GM21528 (cell line): Measurements from ENCODE around the gene FAM227A.
"Not testable (repeated sequence)": the region's sequence is repeated elsewhere in the genome, so short reads cannot be mapped to it uniquely, and the experiment has no call there.

ENCODE experiments used
- ATAC-seq: cut with Tn5 transposase; IDR thresholded peaks from one replicate; pipeline ENCODE4 v1.9.1; 2021; ENCODE audit warnings: mild to moderate bottlenecking, moderate library complexity; ENCODE audit not compliant: unreplicated experiment, low FRiP score

Gene FAM227A

GRCh38 chr22:38613588-38613987 lies 42.6 kb downstream of the FAM227A start:
- no peak for ATAC-seq

- no peak for ATAC-seq
These were observed 43.8 kb downstream of the FAM227A start for GRCh38 chr22:38612217-38613006.

GRCh38 chr22:38611559-38611958 lies 44.6 kb downstream of the FAM227A start:
- no peak for ATAC-seq

DNA sequence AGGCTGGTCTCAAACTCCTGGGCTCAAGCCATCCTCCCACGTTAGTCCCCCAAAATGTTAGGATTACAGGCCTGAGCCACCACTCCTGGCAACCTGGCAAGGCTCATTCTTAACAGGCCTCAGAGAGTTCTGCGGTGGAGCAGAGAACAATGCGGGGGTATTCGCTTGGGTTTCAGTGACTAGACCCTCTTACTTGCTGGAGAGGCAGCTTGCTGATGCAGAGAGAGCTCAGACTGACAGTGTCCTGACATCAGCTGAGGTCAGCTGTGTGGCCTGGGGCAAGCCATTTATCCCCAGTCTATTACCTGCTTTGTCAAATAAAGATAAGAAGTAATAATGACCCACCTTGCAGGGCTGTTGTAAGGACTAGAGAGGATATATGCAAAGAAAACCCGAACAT lies 46.0 kb downstream of the FAM227A start:
- ATAC-seq = no peak

GRCh38 chr22:38608992-38609750 lies 47.0 kb downstream of the FAM227A start:
- no peak for ATAC-seq

DNA sequence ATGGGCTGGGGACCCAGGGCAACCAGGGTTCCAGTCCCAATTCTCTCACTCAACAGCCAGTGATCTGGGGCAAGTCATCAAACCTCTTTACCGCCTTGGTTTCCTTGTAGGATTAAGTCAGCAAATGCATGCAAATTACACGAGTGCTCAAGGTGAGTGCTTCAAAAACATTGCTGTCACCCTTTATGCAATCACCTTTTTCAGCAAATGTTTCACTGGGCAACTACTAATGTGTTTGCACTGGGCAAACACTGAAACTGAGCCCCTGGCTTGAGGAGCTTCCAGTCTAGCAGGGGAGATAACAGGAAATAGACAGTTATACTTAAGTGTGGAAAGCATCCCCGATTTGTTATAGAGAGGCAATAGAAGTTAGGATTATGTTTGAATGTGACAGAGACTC lies 48.5 kb downstream of the FAM227A start:
- ATAC-seq = no peak

DNA sequence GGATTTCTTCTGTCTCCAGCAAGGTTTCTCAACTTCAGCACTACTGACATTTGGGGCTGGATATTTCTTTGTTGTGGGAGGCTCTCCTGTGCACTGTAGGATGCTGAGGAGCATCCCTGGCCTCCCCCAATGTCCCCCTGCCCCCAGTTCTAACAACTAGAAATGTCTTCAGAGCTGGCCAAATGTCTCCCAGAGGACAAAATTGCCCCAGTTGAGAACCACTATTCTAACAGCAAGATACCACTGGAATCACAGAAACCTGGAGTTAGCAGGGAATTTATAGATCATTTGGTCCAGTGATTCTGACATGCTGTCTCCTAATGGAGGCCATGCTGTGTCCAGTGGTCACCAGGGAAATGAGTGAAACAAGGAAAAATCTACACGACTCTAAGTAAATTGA lies 54.0 kb downstream of the FAM227A start:
- ATAC-seq = no peak

- ATAC-seq = no peak
These were observed 54.9 kb downstream of the FAM227A start for GRCh38 chr22:38601221-38601764.

DNA sequence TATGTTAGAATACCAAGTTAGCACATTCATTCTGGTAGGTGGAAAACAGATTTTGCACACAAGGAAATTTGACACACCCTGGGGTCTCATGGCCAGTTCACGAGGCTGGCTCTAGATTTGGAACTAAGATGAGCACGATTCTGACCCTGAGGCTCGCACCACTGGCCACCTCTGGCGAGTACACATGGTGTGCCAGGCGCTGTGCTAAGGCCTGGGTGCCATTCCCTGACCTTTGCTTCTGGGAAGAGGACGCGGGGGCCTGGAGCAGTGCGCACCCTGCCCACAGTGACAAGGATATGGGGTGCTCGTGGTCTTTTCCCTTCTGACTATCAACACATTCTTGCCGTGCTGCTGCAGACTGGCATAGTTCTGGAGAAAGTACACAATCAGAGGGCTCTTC lies 56.7 kb downstream of the FAM227A start:
- ATAC-seq = no peak

DNA sequence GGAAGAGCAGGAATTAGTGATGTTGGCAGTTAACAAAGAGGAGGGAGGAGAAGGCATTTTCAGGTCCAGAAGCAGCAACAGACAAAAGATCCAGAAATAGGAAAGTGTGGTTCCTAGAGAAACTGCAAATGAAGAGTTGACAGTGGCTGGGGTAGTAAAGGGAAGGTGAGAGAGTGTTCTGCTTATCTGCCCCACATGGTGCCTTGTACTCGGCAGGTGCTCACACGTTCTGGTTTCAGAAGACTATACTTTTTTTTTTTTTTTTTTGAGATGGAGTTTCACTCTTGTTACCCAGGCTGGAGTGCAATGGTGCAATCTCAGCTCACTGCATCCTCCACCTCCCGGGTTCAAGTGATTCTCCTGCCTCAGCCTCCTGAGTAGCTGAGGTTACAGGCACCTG lies 73.3 kb downstream of the FAM227A start:
- not testable (repeated sequence) for ATAC-seq

- ATAC-seq = no peak
These were observed 77.7 kb downstream of the FAM227A start for GRCh38 chr22:38578505-38578904.

DNA sequence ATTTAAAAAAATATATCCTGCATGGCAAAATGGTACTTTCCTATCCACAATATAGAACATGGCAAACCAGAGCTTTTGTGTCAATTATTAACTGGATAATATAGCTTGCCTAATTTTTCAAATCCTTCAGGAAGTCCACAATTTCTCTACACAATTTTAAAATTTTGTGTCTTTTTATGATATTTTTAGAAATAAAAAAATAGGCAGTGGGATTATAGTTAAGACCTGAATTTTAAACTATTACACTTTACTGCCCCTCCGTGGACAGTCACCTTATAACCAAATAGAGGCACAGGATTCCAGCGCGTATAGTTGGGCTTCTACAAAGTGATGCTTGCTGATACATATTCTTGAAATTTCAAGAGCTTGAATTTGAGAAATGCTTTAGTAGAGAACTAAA lies 84.1 kb downstream of the FAM227A start:
- no peak for ATAC-seq

- ATAC-seq = no peak
These were observed 85.3 kb downstream of the FAM227A start for GRCh38 chr22:38570779-38571364.

- no peak for ATAC-seq
These were observed 86.0 kb downstream of the FAM227A start, which contains the start of gene DMC1 for GRCh38 chr22:38569972-38570778. Gene DMC1 (minus strand): TSS chr22:38570183. CDS start chr22:38568256, 1,927 bp downstream.

GRCh38 chr22:38569181-38569971 lies 86.8 kb downstream of the FAM227A start:
- no peak for ATAC-seq

GRCh38 chr22:38567531-38568285 lies 88.5 kb downstream of the FAM227A start:
- ATAC-seq = no peak

- ATAC-seq = no peak
These were observed 89.3 kb downstream of the FAM227A start for GRCh38 chr22:38566726-38567504.

DNA sequence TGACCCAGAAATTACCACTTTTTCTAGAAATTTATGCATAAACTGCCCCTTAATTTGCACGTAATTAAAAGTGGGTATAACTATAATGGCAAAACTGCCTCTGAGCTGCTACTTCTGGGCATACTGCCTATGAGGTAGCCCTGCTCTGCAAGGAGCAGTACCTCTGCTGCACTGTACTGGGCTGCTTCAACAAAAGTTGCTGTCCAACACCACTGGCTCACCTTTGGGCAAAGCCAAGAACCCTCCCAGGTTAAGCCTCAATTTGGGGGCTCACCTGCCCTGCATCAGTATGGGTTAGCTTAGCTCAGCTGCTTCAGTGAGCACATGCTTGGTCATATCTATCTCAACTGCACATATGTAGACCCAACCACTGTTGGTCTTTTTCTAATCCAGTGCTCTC lies 90.8 kb downstream of the FAM227A start:
- ATAC-seq = no peak
